Endothelial cell of umbilical vein (primary cell): ENCODE data around the gene ADGRG3. TPM values are rescaled to one million over a fixed set of nuclear protein-coding genes. Genes with fewer than 3 reads are reported as not detected.

Experiments used
- BruUV-seq: library from RNA; stranded (reverse); fragments of 400-500 nt; replicated peaks from 2 replicates; lab custom pipeline; 2021; lab: Mats Ljungman, UMichigan
- CTCF ChIA-PET: fragments of 300-600, 350-600 bp; sonication (Branson Sonifier 250); formaldehyde crosslinking; loops from one replicate; lab custom pipeline; 2021; ENCODE audit warnings: antibody characterized with exemption, inconsistent platforms; lab: Charles Lee
- POLR2A ChIA-PET: fragments of 300-600, 350-600 bp; sonication (Branson Sonifier 250); formaldehyde crosslinking; loops from one replicate; lab custom pipeline; 2021; ENCODE audit warnings: antibody characterized with exemption, inconsistent platforms; lab: Charles Lee
- DNase-seq: peaks from one replicate; pipeline ENCODE4 v3.0.0-alpha.2; 2011; ENCODE audit warnings: low read depth, low spot score
- FAIRE-seq: peaks from 2 replicates; lab custom pipeline; 2011; peaks lifted over from hg19 to GRCh38; lab: Jason Lieb, UNC
- H2AFZ ChIP-seq: 2 replicates; pipeline ENCODE4 v1.6.0; 2012; ENCODE audit warnings: low read depth, low read length, control low read depth, inconsistent platforms
- H3K27ac ChIP-seq: 2 replicates; pipeline ENCODE4 v1.5.1; 2011; ENCODE audit warnings: low read depth, mild to moderate bottlenecking, control low read depth, low read length, moderate library complexity; ENCODE audit not compliant: insufficient read depth
- H3K27me3 ChIP-seq, 2 experiments: 2 replicates each; pipeline versions ENCODE4 v1.6.0 to v1.6.1; 2011; ENCODE audit warnings: low read length in 2 of 2, mixed read lengths in 1 of 2; ENCODE audit not compliant: control insufficient read depth in 2 of 2, insufficient read depth in 2 of 2
- H3K36me3 ChIP-seq, 2 experiments: 2 replicates in 1 of 2; 3 replicates in 1 of 2; pipeline ENCODE4 v1.5.1; 2011; ENCODE audit warnings: low read length in 2 of 2, mild to moderate bottlenecking in 1 of 2, moderate library complexity in 1 of 2; ENCODE audit not compliant: control insufficient read depth in 2 of 2, insufficient read depth in 2 of 2; ENCODE audit errors: extremely low read depth in 1 of 2
- H3K4me1 ChIP-seq: 3 replicates; pipeline ENCODE4 v1.5.1; 2011; ENCODE audit warnings: mild to moderate bottlenecking, low read length; ENCODE audit not compliant: control insufficient read depth, insufficient read depth; ENCODE audit errors: extremely low read depth
- H3K4me2 ChIP-seq: 2 replicates; pipeline ENCODE4 v1.6.1; 2011; ENCODE audit warnings: low read length, control low read depth, mixed read lengths; ENCODE audit not compliant: insufficient read depth
- H3K4me3 ChIP-seq, 3 experiments: fragments of 200-600 bp in 1 of 3; sonication (generic), shearing (Covaris generic) in 1 of 3; replicated peaks in 1 of 3; 2 replicates each; pipeline ENCODE4 v1.5.1; 2011 to 2016; ENCODE audit warnings: control low read depth in 3 of 3, low read length in 3 of 3, mild to moderate bottlenecking in 2 of 3, inconsistent platforms in 1 of 3, low read depth in 1 of 3, moderate library complexity in 1 of 3; ENCODE audit not compliant: insufficient read depth in 1 of 3
- H3K79me2 ChIP-seq: 2 replicates; pipeline ENCODE4 v1.6.0; 2012; ENCODE audit warnings: low read length, inconsistent platforms; ENCODE audit not compliant: control insufficient read depth, insufficient read depth
- H3K9ac ChIP-seq: replicated peaks from 2 replicates; pipeline ENCODE3; 2011; ENCODE audit warnings: low read length, control low read depth; ENCODE audit not compliant: insufficient read depth; ENCODE audit errors: extremely low read depth
- H3K9me1 ChIP-seq: replicated peaks from 3 replicates; pipeline ENCODE4 v1.6.0; 2011; ENCODE audit warnings: mild to moderate bottlenecking, low read length; ENCODE audit not compliant: control insufficient read depth, insufficient read depth; ENCODE audit errors: extremely low read depth
- H3K9me3 ChIP-seq: replicated peaks from 2 replicates; pipeline ENCODE4 v1.5.1; 2012; ENCODE audit warnings: low read length, inconsistent platforms; ENCODE audit not compliant: control insufficient read depth, insufficient read depth
- H4K20me1 ChIP-seq: replicated peaks from 2 replicates; pipeline ENCODE3; 2011; ENCODE audit warnings: mild to moderate bottlenecking, low read length; ENCODE audit not compliant: control insufficient read depth, insufficient read depth; ENCODE audit errors: extremely low read depth
- EZH2 ChIP-seq: IDR thresholded peaks from 2 replicates; pipeline ENCODE4 v1.6.1; 2012; ENCODE audit warnings: borderline replicate concordance, low read depth, mild to moderate bottlenecking, moderate library complexity, low read length, inconsistent platforms; ENCODE audit not compliant: severe bottlenecking
- JUN ChIP-seq: IDR thresholded peaks from 2 replicates; pipeline ENCODE4 v1.6.1; 2011; ENCODE audit warnings: borderline replicate concordance, low read depth; ENCODE audit not compliant: insufficient read length, insufficient read depth
- MYC ChIP-seq: IDR thresholded peaks from one replicate; pipeline ENCODE4 v1.6.1; 2011; ENCODE audit warnings: mild to moderate bottlenecking, low read depth, low read length
- POLR2A ChIP-seq: IDR thresholded peaks from 2 replicates; pipeline ENCODE4 v1.6.1; 2012; ENCODE audit warnings: low read depth, mild to moderate bottlenecking, control low read depth, low read length
- POLR2AphosphoS5 ChIP-seq: IDR thresholded peaks from 2 replicates; pipeline ENCODE4 v1.6.1; 2012; ENCODE audit warnings: low read depth, mild to moderate bottlenecking, control low read depth, low read length, moderate library complexity; ENCODE audit not compliant: insufficient read depth
- dilution Hi-C: fragments of 300-500 bp; cut with MboI; formaldehyde crosslinking; loops from one replicate; pipeline ENCODE4 v1.15.0; 2019; ENCODE audit warnings: low sequenced_read_pairs; ENCODE audit not compliant: extremely low pct_ligation_motif_present
- intact Hi-C: fragments of 100-400 bp; cut with micrococcal nuclease; formaldehyde crosslinking; loops from one replicate; pipeline ENCODE4 v1.10.0; 2022
- polyA plus RNA-seq, 4 experiments: library from polyadenylated mRNA; depleted of rRNA in 3 of 4; stranded (reverse) in 3 of 4; unstranded in 1 of 4; fragments of >200 nt; gene quantifications; 2 replicates each; pipeline versions ENCODE4 v1.2.1 to v1.2.3, GENCODE V29; 2011 to 2012; ENCODE audit warnings: missing spikeins in 1 of 4
- total RNA-seq: library from RNA; stranded (reverse); gene quantifications from 2 replicates; pipeline ENCODE4 v1.2.3, GENCODE V29; 2021
- TF ChIP-seq, protein P1 (sequence below): IDR thresholded peaks from 2 replicates; pipeline ENCODE4 v1.6.1; 2011; ENCODE audit not compliant: insufficient read depth, insufficient read length
- TF ChIP-seq, protein P2 (sequence below), 2 donors: IDR thresholded peaks; 1 replicate in 1 of 2; 2 replicates in 1 of 2; pipeline ENCODE4 v1.5.1; 2011; ENCODE audit warnings: low read length in 2 of 2, mild to moderate bottlenecking in 2 of 2, moderate library complexity in 2 of 2, control low read depth in 1 of 2, inconsistent platforms in 1 of 2, low read depth in 1 of 2; ENCODE audit not compliant: insufficient read depth in 1 of 2; ENCODE audit errors: extremely low read depth in 1 of 2

The ADGRG3 gene
- total and polyA plus RNA-seq, 2 donors (not counting 3 experiments of a cell fraction or from before 2014, with no cell fraction given): not detected

DNA sequence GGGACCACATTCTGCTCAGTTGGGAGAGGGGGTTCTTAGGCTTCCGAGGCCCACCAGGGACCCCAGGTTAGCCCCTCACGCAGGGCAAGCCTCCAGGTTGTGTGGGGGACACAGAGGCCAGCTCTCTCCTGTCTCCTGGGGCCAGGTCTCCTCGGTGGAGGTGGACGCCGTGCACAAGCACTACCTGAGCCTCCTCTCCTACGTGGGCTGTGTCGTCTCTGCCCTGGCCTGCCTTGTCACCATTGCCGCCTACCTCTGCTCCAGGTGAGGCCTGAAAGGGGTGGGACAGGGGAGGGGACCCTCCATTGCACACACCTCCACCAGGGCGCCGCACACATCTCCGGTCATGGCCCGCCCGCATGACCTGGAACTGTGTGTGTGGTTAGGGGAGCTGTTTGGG, 10.9 kb upstream of the ADGRG3 start:
- dilution Hi-C loops: no loop called here
- BruUV-seq: no TSS peak

More for the DNA sequence above, 10.9 kb upstream of the ADGRG3 start:
- POLR2A ChIA-PET: no interaction called here
- H3K9me1 ChIP-seq: no peaks in the 10 kb centered on the region
- TF ChIP-seq, protein P1, sequence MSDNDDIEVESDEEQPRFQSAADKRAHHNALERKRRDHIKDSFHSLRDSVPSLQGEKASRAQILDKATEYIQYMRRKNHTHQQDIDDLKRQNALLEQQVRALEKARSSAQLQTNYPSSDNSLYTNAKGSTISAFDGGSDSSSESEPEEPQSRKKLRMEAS: no peak
- TF ChIP-seq, protein P2, sequence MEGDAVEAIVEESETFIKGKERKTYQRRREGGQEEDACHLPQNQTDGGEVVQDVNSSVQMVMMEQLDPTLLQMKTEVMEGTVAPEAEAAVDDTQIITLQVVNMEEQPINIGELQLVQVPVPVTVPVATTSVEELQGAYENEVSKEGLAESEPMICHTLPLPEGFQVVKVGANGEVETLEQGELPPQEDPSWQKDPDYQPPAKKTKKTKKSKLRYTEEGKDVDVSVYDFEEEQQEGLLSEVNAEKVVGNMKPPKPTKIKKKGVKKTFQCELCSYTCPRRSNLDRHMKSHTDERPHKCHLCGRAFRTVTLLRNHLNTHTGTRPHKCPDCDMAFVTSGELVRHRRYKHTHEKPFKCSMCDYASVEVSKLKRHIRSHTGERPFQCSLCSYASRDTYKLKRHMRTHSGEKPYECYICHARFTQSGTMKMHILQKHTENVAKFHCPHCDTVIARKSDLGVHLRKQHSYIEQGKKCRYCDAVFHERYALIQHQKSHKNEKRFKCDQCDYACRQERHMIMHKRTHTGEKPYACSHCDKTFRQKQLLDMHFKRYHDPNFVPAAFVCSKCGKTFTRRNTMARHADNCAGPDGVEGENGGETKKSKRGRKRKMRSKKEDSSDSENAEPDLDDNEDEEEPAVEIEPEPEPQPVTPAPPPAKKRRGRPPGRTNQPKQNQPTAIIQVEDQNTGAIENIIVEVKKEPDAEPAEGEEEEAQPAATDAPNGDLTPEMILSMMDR (IDR thresholded peaks at IDR 0.05; ENCODE audit: extremely low read depth in 1 of 2, insufficient read depth in 1 of 2, low read depth in 1 of 2, low read length in 2 of 2): no peak
- TF ChIP-seq JUN: no peak
- no peak for TF ChIP-seq MYC
- no peak for TF ChIP-seq EZH2
- no peak for TF ChIP-seq POLR2AphosphoS5
- no peak for TF ChIP-seq POLR2A
- H3K27ac ChIP-seq: no peak overlapping the region
- no peaks in the 10 kb centered on the region for H4K20me1 ChIP-seq
- H3K4me2 ChIP-seq: no peak overlapping the region
- CTCF ChIA-PET: no interaction called here
- FAIRE-seq (no peak), DNase-seq (no peak)
- peaks cover 2 to 3% of the 10 kb centered on the region in 2 experiments for H3K36me3 ChIP-seq
- H3K4me1 ChIP-seq: peaks cover 20% of the 10 kb centered on the region
- H3K9me3 ChIP-seq: no peaks in the 10 kb centered on the region
- H2AFZ ChIP-seq: no peak overlapping the region
- H3K79me2 ChIP-seq: no peaks in the 10 kb centered on the region
- no peak overlapping the region for H3K4me3 ChIP-seq
- H3K27me3 ChIP-seq: no peaks in the 10 kb centered on the region
- intact Hi-C loops: no loop called here
- no peak overlapping the region for H3K9ac ChIP-seq
